ENCODE measurements around the gene PCDHGC5.

The PCDHGC5 gene

DNA sequence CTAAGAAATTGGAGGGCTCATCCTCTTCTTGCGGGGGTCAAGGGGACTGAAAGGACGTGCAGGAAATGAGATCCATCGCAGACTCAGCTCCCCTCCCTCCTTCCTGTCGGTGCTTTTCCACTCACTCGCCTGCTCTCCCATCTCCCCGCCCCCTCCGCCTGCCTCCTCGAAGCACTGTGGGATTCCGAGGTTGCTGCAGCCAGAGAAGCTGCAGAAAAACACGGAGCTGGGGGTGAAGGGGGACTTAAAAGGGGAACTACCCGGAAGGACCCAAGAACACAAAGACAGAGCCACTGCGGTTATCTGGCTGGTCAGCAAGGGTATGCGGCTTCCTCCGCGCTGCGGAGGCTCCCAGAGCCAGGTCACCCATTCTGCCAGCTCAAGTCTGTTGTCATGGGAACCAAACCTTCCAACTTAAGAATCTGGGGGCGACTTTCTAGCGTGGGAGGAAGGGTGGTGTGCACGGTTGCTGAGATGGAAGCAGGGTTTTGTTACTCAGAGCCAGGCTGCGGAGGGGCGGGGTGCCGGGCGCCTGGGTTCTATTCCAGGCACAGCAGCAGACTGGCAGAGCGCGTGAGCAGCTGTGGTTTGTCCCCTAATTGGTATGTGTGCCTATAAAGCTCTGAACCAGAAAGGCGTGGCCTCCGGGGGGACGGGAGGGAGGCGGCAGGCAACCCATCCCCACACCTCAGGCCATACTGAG lies 24.9 kb downstream of the PCDHGC5 start:
- peak; percentile 78 for DNase-seq

DNA sequence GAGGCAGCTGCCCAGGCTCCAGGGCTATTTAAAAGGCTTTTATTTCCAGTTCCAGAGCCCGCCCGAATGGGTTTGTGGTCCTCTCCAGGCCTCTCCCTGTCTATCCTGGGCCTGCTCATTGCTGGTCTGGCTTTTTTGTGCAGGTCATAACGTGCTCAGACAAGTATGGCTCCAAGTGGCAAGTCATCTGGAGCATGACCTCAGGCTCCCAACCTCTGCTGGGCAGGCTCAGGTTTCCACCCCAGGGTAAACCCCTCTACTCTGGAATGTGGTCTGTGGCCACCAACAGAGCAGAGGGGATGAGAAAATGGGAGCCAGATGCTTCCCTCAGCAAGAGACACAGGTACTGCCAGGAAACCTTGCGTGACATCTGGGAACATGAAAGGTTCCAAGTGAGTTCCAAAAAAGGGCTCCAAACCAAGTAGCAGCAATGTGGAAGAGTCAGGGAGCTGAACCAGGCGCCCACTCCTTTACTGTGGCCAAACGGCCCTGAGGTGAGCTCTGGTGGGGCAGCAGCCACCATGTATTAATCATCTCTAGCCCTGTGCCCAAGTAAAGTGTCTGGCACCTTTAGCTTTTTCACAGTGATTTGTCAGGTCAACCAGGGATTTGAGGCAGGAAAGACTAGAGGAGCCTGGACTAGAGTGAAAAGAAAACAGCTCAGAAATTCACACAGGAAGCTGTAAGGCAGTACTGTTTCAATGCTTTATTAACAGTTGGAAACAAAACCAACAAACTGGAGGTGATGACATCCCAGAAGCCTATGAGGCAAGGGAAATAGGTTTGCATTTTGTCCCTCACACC lies 25.7 kb downstream of the PCDHGC5 start:
- no peak for DNase-seq

DNA sequence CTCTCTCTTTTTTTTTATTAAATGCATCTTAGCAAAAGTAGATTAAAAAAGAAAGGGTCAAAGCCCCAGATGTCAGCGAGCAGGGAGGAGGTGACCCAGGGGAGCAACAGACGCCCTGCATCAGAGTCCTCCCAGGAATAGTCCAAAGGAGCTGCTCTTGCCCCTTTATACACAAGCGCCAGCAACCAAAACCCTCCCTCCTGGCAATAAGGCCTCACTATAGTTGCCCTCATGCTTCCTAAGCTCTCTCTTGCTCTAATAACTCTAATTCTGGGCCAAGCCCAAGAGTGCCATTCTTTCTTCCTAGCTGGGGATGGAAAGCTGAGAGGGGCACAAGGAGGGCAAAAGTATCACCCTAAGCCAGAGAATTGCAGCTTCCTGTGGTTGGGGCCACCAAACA lies 26.3 kb downstream of the PCDHGC5 start:
- no peak for DNase-seq

DNA sequence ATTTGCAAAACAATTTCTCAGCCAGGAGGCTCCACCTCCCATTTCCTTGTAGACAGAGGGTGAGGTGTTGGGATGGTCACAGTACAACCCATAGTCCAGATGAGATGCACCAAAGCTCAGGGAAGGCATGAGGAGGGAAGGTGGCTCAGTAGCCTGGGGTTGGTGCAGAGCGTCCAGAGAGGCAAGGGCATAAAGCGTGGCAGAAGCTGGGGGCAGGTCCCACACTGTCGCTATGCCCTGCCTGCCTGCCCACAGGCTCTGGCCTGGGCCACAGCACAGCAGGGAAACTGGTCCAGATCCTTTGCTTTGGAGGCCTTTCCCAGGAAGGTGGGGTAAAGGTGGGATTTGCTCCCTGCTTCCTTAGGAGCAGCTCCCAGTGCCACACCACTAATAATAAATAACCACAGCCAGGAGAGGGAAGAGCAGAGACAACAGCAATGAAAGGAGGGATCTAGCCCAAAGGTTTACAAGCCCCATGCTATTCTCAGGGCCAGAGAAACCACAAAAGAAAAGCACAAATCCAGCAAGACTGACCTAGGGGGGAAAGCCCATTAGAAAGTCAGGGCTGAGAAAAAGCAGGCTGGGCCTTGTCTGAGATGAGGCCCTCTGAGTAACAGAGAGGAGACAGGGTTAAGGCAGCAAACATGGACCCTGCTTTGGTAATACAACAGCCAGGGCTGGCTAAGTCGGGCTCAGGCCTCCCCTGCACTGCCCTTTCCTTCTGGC lies 27.2 kb downstream of the PCDHGC5 start:
- DNase-seq, result no peak

GRCh38 chr5:141516672-141517025 lies 27.8 kb downstream of the PCDHGC5 start:
- no peak for DNase-seq

DNA sequence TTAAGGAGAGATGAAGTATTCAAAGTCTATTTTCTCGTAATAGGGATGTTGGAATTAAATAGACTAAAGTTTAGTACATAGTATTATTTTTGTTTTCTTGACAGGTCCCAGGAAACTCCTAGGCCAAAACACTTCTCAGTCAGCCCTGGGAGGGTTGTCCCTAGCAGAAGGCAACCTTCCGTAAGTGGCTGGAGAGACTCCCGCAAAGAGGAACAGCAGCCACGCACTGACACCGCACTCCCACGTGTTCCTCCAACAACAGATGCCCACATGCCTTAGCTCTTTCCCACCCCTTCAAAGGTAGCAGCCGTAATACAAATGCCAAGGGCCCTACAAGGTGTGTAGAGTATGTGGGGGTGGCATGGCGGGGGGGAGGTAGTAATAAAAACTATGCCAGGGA lies 28.4 kb downstream of the PCDHGC5 start:
- DNase-seq, result no peak

DNA sequence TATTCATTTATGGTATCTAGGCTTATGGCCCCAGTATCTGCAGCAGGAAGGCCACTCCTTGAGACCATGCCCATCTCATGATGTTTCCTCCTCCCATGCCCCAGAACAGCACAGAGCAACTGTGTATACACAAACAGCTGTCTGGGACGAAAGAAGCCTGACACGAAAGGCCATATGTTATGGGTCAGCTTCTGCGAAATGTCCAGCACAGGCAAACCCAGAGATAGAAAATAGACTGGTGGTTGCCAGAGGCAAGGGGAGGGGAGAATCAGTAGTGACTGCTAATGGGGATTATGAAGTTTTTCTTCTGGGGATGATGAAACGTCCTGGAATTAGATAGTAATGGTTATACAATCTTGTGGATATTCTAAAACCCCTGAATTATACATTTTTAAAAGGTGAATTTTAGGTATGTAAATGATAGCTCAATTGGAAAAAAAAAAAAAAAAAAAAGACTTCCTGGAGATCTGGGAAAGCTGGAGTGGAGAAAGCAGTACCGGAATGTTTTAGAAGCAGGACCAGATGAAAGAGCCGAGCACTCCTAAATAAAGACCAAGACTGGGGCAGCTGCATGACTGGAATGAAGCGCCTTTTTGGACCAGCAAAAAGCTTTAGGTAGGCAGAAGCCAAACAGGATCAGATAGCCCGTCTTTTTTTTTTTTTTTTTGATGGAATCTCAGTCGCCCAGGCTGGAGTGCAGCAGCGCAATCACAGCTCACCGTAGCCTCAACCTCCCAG lies 29.2 kb downstream of the PCDHGC5 start:
- no peak for DNase-seq

GRCh38 chr5:141518618-141519015 lies 29.7 kb downstream of the PCDHGC5 start:
- no peak for DNase-seq

GRCh38 chr5:141519605-141520565 lies 31.0 kb downstream of the PCDHGC5 start:
- no peak for DNase-seq

DNA sequence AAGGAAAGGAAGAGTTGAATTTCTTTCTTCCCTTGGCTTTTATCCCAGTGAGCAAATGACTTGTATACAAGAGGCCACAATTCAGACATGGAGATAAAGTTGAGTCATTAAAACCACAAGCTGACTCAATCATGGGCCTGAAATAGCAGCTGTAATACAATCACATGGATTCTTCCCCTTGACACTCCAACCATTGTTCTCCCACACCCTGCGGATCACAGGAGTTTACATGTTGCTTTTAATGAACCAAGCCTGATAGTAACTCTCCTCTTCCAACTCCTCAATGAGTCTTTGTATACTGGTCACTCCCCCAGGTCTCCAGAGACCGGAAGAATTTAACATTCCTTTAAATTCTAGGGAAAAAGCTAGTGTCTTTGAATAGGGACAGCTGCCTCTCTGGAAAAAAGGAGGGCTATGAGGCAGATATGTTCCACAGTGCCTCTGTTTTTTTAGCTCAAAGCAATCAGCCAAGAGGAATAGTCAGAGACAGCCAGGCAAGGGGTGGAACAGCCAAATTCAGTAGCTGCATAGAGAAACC lies 32.4 kb downstream of the PCDHGC5 start:
- no peak for DNase-seq

DNA sequence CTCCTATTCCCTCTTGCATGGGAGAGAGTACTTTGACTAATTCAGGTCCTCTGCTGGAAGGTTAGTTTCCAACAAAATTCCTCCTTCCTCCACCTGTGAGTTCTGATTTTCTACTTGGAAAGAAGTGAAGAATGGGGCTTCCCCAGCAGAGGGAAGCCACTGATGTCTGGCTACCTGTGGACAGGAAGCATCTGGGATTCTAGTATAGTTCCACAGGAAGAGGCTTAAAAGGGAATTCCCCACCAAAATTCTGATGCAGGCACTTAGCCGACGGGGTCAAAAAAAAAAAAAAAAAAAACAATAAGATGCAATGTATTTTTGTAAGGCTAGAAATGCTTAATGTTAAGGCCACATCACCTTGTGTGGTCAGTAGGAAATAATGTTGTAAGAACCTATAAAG lies 33.4 kb downstream of the PCDHGC5 start:
- DNase-seq, result no peak

DNA sequence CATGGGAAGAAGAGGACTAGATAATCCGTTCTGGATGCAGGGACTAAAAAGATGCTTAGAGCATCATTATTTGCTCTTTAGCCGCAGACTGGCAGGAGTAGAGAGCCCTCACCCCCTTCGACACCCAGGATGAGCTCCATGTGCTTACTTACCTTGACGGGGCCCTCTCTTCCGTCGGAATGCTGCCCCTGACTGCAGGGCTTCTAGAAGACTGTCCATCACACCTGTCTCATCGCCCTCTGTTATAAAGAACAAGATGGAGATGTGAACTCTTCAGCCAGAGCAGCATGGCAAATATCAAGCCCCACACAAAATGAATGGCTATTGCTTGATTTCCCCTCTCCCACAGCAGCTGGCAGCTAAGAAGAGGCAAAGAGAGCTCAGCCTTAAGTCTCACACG lies 35.1 kb downstream of the PCDHGC5 start:
- DNase-seq, result no peak

DNA sequence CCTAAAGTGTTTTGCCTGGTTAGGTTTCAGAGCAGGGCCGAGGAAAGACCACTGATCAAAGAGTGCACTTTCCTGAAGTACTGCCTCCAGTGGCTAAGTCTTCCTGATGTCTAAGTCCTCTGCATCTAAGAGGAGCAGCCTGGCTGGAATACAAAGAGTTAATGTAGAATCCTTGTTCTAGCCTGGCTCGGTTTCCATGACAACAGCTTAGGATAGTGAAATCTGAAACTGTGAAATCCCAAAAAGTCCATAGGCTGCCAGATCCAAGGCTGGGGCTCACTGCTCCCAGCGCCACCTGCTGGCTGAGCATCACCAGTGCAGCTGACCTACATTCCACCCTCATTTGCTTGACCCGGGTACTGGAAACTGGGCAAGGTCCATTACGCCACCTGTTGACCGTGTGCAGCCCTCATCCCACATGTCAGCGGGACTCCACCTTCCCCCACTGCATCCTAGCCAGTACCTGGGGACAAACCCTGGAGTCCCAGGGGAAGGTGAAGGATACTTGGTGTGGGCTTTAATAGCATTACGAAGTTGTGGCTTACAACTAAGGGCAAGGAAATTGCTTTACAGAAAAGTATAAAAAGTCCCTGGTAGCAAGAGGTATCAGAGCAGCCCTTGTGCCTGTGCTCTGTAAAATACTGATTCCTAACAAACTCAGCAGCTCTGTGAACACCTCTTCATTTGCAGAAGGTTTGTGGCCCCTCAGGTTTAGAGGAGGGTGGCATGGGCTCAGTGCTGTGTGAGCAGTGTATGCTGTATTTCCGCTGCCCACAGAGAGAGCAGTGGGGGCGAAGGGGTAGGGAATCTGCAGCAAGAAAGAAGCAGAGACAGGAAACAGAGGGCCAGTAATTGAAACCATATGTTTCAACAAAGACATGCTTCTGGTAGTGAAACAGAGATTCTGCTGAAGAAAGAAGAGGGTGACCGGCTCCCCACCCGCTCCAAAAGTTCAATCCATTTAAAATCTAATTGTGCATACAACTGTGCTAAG lies 36.0 kb downstream of the PCDHGC5 start:
- DNase-seq, result peak; percentile 41

GRCh38 chr5:141525653-141526052 lies 36.8 kb downstream of the PCDHGC5 start:
- DNase-seq, result no peak

DNA sequence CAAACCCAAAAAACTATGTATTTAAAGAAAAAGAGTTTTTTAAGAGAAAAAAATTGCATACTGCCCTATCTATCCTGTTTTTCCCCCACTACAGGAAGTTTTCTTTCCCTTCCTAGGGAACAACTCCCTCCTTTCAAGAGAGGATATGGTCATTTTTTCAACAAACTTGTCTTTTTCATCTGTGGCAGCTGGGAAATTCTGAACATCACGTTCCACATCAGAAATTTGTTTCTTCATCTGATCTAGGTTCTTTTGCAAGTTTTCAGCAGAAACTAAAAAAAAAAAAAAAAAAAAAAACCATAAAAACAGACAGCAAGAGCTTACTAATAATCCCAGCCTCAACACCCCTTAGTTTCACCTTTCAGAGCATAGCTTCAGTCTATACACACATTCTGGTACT lies 38.5 kb downstream of the PCDHGC5 start:
- no peak for DNase-seq

- DNase-seq, result no peak
Observed at GRCh38 chr5:141528291-141528984, 39.6 kb downstream of the PCDHGC5 start.

DNA sequence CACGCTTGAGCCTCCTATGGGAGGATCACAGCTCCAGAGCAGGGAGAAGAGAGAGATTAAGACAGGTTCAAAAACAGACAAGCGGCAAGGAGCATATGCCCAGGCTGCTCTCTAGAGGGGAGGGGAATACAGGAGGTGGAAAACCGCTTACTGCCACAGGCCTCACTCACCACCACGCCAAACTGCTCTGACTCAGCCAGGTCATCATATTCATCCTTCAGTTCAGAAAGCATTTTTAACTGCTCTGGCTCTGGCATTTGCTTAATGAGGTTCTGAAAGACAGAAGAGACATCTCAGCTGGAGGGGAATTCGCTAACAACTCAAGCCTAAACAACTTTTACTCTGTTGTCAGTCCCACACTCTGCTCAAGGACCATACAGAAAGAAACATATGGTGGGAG lies 40.1 kb downstream of the PCDHGC5 start:
- DNase-seq, result no peak

GRCh38 chr5:141529873-141530272 lies 41.0 kb downstream of the PCDHGC5 start:
- no peak for DNase-seq

DNA sequence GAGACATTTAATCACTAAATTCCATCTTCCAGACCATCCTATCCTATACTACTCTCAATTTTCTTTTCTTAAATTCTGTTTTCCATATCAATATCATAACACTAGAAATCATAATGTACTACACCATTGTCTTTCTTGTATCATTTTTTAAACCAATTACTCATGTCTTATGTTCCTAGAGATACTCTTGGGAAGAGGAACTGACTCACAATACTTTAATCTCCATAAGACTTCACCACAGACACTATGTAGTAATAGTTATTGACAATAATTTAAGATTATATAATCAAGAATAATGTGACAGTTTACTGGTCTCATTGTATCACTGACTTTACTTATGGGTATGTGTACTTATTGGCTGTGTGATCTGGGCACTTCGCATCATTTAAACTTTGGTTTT lies 43.8 kb downstream of the PCDHGC5 start:
- DNase-seq, result no peak

DNA sequence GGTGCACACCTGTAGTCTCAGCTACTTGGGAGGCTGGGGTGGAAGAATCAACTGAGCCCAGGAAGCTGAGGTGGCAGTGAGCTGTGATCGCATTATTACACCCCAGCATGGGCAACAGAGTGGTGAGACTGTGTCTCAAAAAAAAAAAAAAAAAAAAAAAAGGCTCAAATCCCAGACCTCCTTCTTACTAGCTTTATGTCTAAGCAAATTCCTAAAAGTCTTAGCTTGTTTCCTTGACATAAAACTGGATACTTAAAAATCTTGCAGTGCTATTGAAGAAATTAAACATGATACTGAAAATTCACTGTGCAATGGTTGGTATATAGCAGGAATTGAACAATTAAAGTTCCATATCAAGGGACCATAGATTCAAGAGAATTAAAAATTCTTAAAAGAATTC lies 45.0 kb downstream of the PCDHGC5 start:
- no peak for DNase-seq
